ENCODE results near the gene SLIT3.

The SLIT3 gene

GRCh38 chr5:169299663-169300467 is 1.1 kb downstream of the SLIT3 start:
- in situ Hi-C loops (cut with MboI; ENCODE audit: low sequenced_read_pairs), result loop anchor here (25.0 kb wide), 1 partner anchor 613 kb away; no protein-coding TSS in a partner anchor

- in situ Hi-C loops (cut with MboI; ENCODE audit: low sequenced_read_pairs), result loop anchor here (25.0 kb wide), 1 partner anchor 612 kb away; no protein-coding TSS in a partner anchor
Observed at GRCh38 chr5:169299191-169299662, 1.7 kb downstream of the SLIT3 start.

DNA sequence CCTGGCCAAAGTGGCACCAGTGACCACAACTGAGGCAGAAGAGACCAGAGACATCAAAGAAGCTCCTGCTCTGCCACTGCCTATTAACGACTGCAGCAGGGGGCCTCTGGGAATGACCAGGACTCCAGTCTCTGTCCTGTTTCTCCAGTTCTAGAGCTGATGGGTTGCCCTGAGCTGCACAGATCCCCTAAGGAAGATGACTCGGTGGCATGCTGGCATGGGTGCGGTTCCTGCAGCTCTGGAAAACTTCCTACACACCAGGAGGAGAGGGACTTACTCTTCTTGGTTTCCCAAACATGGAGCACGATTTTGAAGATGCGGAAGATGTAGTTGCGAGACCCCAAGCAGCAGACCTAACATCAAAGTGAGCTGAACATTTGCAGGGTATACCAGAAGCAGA is 2.7 kb downstream of the SLIT3 start:
- in situ Hi-C loops (cut with MboI; ENCODE audit: low sequenced_read_pairs), result loop anchor here (25.0 kb wide), 1 partner anchor 611 kb away; no protein-coding TSS in a partner anchor

GRCh38 chr5:169296419-169297143 is 4.4 kb downstream of the SLIT3 start:
- in situ Hi-C loops (cut with MboI; ENCODE audit: low sequenced_read_pairs), result loop anchor here (25.0 kb wide), 1 partner anchor 609 kb away; no protein-coding TSS in a partner anchor

DNA sequence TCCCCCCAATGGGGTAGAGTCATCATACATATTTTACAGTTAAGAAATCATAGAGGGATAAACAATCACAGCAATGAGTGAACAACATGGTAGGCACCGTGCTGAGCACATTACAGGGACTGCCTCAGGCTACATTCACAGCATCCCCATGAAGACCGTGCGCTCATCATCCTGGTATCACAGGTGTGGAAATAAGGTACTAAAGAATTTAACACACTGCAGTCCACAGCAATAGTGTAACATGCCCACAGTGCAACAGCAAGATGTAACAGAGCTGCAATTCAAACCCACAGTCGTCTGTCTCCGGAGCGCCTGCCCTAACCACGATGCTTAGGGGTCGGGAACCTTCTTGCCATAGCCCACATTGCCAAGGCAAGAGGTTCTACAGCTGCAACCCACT is 5.6 kb downstream of the SLIT3 start:
- in situ Hi-C loops (cut with MboI; ENCODE audit: low sequenced_read_pairs), result loop anchor here (25.0 kb wide), 1 partner anchor 608 kb away; no protein-coding TSS in a partner anchor

- in situ Hi-C loops (cut with MboI; ENCODE audit: low sequenced_read_pairs), result loop anchor here (25.0 kb wide), 1 partner anchor 607 kb away; no protein-coding TSS in a partner anchor
Observed at GRCh38 chr5:169294621-169295020, 6.3 kb downstream of the SLIT3 start.

DNA sequence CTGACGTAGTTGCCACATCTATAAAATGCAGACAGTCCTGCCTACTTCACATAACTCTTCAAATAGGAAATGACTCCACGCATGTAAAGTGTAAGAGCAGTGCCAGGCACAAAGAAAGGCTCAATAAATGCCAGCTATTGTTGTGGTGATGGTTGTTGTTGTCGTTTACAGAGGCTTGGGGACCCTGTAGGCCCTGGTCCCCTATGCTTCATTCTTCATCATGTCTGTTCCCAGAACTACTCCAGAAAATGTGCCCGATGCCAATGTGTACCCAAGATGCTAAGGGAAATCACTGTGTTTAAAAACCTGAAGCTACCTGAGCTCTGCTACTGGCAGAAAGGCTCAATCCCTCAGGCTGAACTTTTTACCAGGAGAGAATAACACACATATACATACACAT is 9.1 kb downstream of the SLIT3 start:
- in situ Hi-C loops (cut with MboI; ENCODE audit: low sequenced_read_pairs), result loop anchor here (25.0 kb wide), 1 partner anchor 605 kb away; no protein-coding TSS in a partner anchor

- in situ Hi-C loops (cut with MboI; ENCODE audit: low sequenced_read_pairs), result loop anchor here (25.0 kb wide), 1 partner anchor 604 kb away; no protein-coding TSS in a partner anchor
Observed at GRCh38 chr5:169290895-169291294, 10.0 kb downstream of the SLIT3 start.

- in situ Hi-C loops (cut with MboI; ENCODE audit: low sequenced_read_pairs), result loop anchor here (25.0 kb wide), 1 partner anchor 602 kb away; no protein-coding TSS in a partner anchor
Observed at GRCh38 chr5:169289520-169289919, 11.4 kb downstream of the SLIT3 start.

DNA sequence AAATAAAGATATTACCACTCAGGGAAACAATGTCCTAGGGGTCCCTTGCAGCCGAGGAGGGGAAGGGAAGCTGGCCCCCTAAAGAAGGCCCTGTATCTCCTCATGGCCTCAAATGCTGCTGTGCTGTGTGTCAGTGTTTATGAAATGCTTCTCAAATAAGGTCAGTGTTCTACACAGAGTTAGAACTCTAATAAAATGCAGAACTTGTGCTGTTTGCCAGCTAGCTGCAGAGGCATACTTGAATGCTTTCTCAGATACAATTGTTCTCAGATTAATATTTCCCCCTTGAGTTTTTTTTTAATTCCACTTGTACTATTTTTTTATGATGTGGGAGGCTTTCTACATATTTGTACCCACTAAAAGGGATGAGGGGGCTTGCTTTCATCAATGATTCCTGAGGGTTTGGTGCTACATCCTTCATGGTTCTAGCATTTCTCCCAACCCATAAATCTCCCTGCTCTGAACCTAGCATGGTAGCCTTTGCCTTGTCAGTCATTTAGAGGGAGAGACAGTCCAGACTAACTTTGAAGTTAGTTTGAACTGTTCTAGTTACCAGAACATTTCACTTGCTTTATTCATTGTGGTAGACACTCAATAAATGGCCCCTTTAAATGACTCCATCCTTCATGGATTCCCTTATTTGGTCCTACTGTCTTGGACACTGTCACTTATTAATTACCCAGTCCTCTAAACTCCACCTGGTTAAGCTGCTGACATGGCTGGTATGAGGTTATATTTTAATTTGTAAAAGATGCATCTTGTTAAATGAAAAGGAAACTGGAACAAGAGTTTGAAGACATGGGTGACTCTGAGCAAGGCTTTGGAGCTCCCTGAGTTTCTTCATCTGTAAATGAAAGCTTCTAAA is 12.6 kb downstream of the SLIT3 start:
- in situ Hi-C loops (cut with MboI; ENCODE audit: low sequenced_read_pairs), result loop anchor here (25.0 kb wide), 1 partner anchor 601 kb away; no protein-coding TSS in a partner anchor

GRCh38 chr5:169287529-169287928 is 13.4 kb downstream of the SLIT3 start:
- in situ Hi-C loops (cut with MboI; ENCODE audit: low sequenced_read_pairs), result loop anchor here (25.0 kb wide), 1 partner anchor 600 kb away; no protein-coding TSS in a partner anchor

DNA sequence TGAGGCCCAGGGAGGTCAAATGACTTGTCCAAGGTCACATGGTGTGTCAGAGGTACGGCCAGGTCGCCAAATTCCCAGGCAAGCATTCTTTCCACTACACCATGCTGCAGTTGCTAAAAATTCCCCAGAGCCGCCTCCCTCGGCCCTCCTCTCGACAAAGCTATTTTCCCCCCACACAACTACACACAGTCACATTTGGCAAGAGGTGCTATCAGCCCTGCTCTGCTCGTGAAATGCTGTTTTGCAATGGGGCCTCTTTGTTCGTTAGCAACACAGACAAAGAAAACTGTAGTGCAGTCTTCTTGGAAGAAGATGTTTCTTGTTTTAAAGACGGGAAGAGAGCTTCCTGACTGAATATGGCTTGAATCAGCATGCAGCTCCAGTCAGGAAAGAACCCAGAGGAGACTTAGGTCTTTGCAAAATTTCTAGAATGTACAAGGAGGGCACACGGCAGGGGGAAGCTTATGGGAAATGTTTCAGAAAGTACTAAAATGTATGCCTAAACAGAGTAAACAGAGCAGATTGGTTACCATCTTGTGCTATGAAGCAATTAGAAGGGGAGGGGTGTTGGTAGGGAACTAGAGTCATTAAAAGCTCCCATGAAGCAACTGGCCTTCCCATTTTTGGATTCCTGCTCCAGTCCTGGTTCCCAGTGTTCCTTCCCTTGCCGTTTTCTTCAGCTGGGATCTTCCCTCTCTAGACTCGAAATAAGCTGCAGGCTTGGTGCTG is 14.2 kb downstream of the SLIT3 start:
- in situ Hi-C loops (cut with MboI; ENCODE audit: low sequenced_read_pairs), result loop anchor here (25.0 kb wide), 1 partner anchor 599 kb away; no protein-coding TSS in a partner anchor

DNA sequence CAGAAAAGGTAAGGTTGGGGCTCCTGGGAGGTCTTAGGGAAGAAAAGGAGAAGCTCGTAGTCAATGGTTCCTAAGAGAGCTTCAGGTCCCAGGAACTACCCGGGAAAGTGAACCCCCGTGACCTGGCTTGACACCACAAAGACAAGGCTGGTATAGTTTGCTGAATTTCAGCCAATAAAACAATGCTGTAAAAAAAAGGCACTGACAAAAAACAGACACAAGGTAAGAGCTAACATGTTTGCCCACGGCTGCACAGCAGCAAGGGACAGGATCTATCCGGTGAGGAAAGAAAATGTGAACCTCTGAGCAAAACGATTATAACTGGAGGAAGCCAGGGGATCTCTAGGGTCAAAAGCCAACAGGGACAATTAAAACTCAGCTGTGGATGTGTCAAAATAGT is 17.1 kb downstream of the SLIT3 start:
- in situ Hi-C loops (cut with MboI; ENCODE audit: low sequenced_read_pairs), result loop anchor here (25.0 kb wide), 1 partner anchor 597 kb away; no protein-coding TSS in a partner anchor

- in situ Hi-C loops (cut with MboI; ENCODE audit: low sequenced_read_pairs), result loop anchor here (25.0 kb wide), 1 partner anchor 594 kb away; no protein-coding TSS in a partner anchor
Observed at GRCh38 chr5:169281625-169282024, 19.3 kb downstream of the SLIT3 start.

DNA sequence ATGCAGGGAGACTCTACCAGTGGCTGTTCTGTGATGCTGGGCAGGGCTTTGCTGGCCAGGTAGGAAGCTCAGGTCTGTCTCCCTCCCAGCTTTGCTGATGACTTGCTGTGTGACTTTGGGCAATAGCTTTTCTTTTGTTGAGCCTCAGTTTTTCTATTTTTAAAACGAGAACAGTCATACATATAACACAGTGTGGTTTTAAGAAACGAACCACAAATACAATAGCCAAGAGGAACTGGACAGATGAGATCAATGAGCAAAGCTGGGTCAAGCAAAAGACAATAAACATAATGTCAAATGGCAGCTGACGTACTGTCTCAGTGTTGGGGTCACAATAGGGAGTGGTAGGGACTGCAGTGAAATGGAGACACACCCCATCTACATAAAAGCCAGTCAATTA is 20.2 kb downstream of the SLIT3 start:
- in situ Hi-C loops (cut with MboI; ENCODE audit: low sequenced_read_pairs), result loop anchor here (25.0 kb wide), 1 partner anchor 593 kb away; no protein-coding TSS in a partner anchor

DNA sequence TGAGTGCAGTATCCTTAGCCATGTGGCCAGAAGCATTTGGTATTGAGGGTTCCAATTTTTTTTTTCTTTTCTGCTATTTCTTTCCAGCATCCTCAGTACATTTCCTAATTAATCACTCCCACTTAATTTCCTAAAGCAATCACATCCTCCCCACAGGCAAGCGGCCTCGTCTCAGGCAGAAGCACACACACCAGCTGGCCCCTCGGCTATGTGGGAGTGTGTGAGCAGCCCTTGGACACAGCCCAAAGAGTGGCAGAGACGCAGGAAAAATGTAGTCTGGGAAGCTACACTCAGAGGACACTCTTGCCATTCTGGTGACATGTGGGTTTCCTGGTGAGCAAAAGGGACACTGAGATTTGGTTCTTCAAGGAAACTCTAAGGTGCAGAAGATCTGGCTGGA is 20.7 kb downstream of the SLIT3 start:
- in situ Hi-C loops (cut with MboI; ENCODE audit: low sequenced_read_pairs), result loop anchor here (25.0 kb wide), 1 partner anchor 593 kb away; no protein-coding TSS in a partner anchor

- in situ Hi-C loops (cut with MboI; ENCODE audit: low sequenced_read_pairs), result loop anchor here (25.0 kb wide), 1 partner anchor 592 kb away; no protein-coding TSS in a partner anchor
Observed at GRCh38 chr5:169279125-169279524, 21.8 kb downstream of the SLIT3 start.

DNA sequence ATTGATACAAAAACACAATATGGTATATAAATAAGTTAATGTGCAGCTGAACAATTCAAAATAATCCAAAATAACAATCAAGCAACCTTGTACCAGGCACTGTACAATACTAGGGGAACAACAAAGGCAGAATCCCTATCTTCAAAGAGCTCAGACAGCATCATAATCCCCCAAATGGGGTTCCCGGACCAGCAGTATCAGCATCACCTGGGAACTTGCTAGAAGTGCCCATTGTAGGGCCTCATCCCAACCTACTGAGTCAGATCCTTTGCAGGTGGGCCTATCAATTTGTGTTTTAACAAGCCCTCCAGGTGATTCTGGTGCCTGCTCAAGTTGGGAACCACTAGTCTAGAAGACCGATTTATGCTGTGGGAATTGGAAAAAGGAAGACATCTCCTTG is 27.1 kb downstream of the SLIT3 start:
- in situ Hi-C loops (cut with MboI; ENCODE audit: low sequenced_read_pairs), result no loop called here

DNA sequence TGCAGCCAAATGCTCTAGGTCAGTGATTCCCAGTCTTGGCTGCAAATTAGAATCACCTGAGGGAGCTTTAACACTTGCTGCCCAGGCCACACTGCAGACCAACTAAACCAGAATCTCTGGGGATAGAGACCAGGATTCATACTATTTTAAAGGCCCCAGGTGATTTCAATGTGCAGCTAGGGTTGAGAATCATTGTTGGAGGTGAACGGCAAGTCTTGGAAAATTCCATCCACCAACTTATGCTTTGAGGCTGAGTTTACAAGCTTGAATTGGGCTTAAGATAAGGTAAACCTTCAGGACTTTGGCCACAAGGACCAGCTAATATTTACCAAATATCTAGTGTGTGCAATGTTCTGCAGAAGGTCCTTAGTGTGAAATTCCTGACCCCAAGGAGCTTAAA is 27.5 kb downstream of the SLIT3 start:
- in situ Hi-C loops (cut with MboI; ENCODE audit: low sequenced_read_pairs), result no loop called here
